Measurements from ENCODE around the gene PTGDS. TPM values are rescaled to one million over a fixed set of nuclear protein-coding genes. Genes with fewer than 3 reads are reported as not detected.

Gene PTGDS
- total and polyA plus RNA-seq, 9 of the 15 experiments (the other 6 are each of a cell fraction or from before 2014, with no cell fraction given) = 0.46 to 7.1 (median 2.0) TPM

GRCh38 chr9:136949817-136950655 lies 27.3 kb upstream of the PTGDS start (continued):
- TF ChIP-seq PRPF4 (IDR thresholded peaks at IDR 0.05; ENCODE audit: insufficient read depth, low read depth, low read length, poor library complexity, severe bottlenecking) = no peak
- TF ChIP-seq SAP30 (IDR thresholded peaks at IDR 0.05; ENCODE audit: borderline replicate concordance, insufficient read depth, low read depth, low read length, poor library complexity, severe bottlenecking) = no peak
- no peak for TF ChIP-seq TAL1 (IDR thresholded peaks at IDR 0.05)
- no peak for TF ChIP-seq NR1H2 (CRISPR knock-in tag; IDR thresholded peaks at IDR 0.05)
- no peak for TF ChIP-seq PCBP2 (IDR thresholded peaks at IDR 0.05; ENCODE audit: low read depth, low read length, poor library complexity, severe bottlenecking)
- peak; percentile 43; the same call in 1 of the 2 replicates for TF ChIP-seq JUN (IDR thresholded peaks at IDR 0.05; ENCODE audit: borderline replicate concordance, low read depth, low read length)
- no peak for TF ChIP-seq JUN (CRISPR knock-in tag; IDR thresholded peaks at IDR 0.05; ENCODE audit: borderline replicate concordance)
- peak; percentile 83 for TF ChIP-seq POLR2G (IDR thresholded peaks at IDR 0.05; ENCODE audit: low read depth, low read length)
- 0 out of 2 replicates have a peak, but pooled peaks have one; percentile 15 for TF ChIP-seq FOSL1 (tag; conservative IDR thresholded peaks at IDR 0.05)
- TF ChIP-seq RHOXF2B (CRISPR knock-in tag; conservative IDR thresholded peaks at IDR 0.05) = no peak
- TF ChIP-seq ZNF695 (CRISPR knock-in tag; IDR thresholded peaks at IDR 0.05) = no peak
- TF ChIP-seq, protein P1, sequence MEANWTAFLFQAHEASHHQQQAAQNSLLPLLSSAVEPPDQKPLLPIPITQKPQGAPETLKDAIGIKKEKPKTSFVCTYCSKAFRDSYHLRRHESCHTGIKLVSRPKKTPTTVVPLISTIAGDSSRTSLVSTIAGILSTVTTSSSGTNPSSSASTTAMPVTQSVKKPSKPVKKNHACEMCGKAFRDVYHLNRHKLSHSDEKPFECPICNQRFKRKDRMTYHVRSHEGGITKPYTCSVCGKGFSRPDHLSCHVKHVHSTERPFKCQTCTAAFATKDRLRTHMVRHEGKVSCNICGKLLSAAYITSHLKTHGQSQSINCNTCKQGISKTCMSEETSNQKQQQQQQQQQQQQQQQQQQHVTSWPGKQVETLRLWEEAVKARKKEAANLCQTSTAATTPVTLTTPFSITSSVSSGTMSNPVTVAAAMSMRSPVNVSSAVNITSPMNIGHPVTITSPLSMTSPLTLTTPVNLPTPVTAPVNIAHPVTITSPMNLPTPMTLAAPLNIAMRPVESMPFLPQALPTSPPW (CRISPR knock-in tag; IDR thresholded peaks at IDR 0.05) = peak; percentile 91
- TF ChIP-seq RAD51 (IDR thresholded peaks at IDR 0.05; ENCODE audit: borderline replicate concordance, low read depth) = peak; percentile 98
- no peak for TF ChIP-seq SREBF1 (IDR thresholded peaks at IDR 0.05; ENCODE audit: borderline replicate concordance, low read depth, low read length)
- TF ChIP-seq ZNF76 (CRISPR knock-in tag; IDR thresholded peaks at IDR 0.05; ENCODE audit: borderline replicate concordance) = 0 out of 2 replicates have a peak, but pooled peaks have one; percentile 61
- no peak for TF ChIP-seq SNIP1 (IDR thresholded peaks at IDR 0.05; ENCODE audit: low read depth)
- no peak; the same call in 1 of the 2 replicates for TF ChIP-seq CBFB (CRISPR knock-in tag; IDR thresholded peaks at IDR 0.05)
- no peak for TF ChIP-seq RBM15 (IDR thresholded peaks at IDR 0.05; ENCODE audit: insufficient read depth, low read length)
- TF ChIP-seq SRSF3 (IDR thresholded peaks at IDR 0.05; ENCODE audit: insufficient read depth, low read length) = no peak
- peak; percentile 95 for TF ChIP-seq FOS (IDR thresholded peaks at IDR 0.05; ENCODE audit: extremely low read depth, insufficient read length)
- no peak for TF ChIP-seq DMBX1 (CRISPR knock-in tag; IDR thresholded peaks at IDR 0.05; ENCODE audit: borderline replicate concordance)
- TF ChIP-seq ZKSCAN8 (CRISPR knock-in tag; IDR thresholded peaks at IDR 0.05) = no peak
- no peak for TF ChIP-seq PHB2 (IDR thresholded peaks at IDR 0.05; ENCODE audit: low read depth)
- no peak for TF ChIP-seq MYBL2 (IDR thresholded peaks at IDR 0.05; ENCODE audit: low read depth)
- no peak for TF ChIP-seq MYBL2 (CRISPR knock-in tag; IDR thresholded peaks at IDR 0.05; ENCODE audit: borderline replicate concordance)
- TF ChIP-seq RBM39 (optimal IDR thresholded peaks at IDR 0.05; ENCODE audit: low read depth, low read length) = no peak
- TF ChIP-seq FOXA3 (CRISPR knock-in tag; conservative IDR thresholded peaks at IDR 0.05 in 1 of 2, IDR thresholded peaks at IDR 0.05 in 1 of 2) = no peak
- TF ChIP-seq MEIS2 (IDR thresholded peaks at IDR 0.05; ENCODE audit: partially characterized antibody) = no peak
